ENCODE results near the gene CXCL3. TPM values are rescaled to one million over a fixed set of nuclear protein-coding genes. Genes with fewer than 3 reads are reported as not detected.
"Not testable (repeated sequence)": the region's sequence is repeated elsewhere in the genome, so short reads cannot be mapped to it uniquely, and the experiment has no call there.

The CXCL3 gene
- total RNA-seq, 2 experiments from 2014 or later, result 0.30 to 0.61 TPM

DNA sequence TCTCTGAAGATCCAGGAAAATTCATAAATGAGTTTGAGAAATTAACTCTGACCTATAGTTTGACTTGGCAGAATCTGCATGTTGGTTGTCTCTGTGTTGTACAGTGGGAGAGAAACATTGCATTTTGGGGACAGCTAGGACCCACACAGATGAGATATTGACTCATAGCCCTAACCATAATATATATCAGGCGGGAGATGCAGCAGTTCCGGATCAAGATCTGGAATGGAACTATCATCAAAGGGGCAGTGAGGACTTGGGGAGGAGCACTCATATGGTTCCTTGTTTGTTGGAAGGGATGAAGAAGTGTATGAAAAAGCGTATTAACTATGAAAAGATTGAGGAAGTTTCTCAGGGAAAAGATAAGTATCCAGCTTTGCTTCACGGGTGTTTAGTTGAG is 46.5 kb upstream of the CXCL3 start:
- ChIA-PET CTCF (no interaction called here), POLR2A (no interaction called here)
- Histone ChIP-seq H3K4me1 (ENCODE audit: insufficient read depth, low read length) (no peaks in the 10 kb centered on the region), H3K27me3 (ENCODE audit: control insufficient read depth in 1 of 2, insufficient read depth in 2 of 2, low read length in 2 of 2) (no peaks in the 10 kb centered on the region), H3K36me3 (ENCODE audit: insufficient read depth, low read length) (no peaks in the 10 kb centered on the region), H3K4me3 (ENCODE audit: low read length) (no peak overlapping the region), H3K27ac (ENCODE audit: low read depth in 1 of 2, low read length in 2 of 2) (no peak overlapping the region), H3K9me3 (ENCODE audit: control insufficient read depth in 1 of 2, insufficient read depth in 1 of 2, low read length in 2 of 2) (no peaks in the 10 kb centered on the region)
- H3K27ac Mint-ChIP-seq, result no peak overlapping the region
- H3K4me3 Mint-ChIP-seq, result no peak overlapping the region
- ATAC-seq (ENCODE audit: poor library complexity), result no peak
- peaks cover 11% of the 10 kb centered on the region for H3K27me3 Mint-ChIP-seq
- no peaks in the 10 kb centered on the region for H3K4me1 Mint-ChIP-seq (ENCODE audit: low read depth)
- no peaks in the 10 kb centered on the region for H3K9me3 Mint-ChIP-seq
- H3K36me3 Mint-ChIP-seq (ENCODE audit: low read depth), result no peaks in the 10 kb centered on the region
- intact Hi-C loops (cut with DNase I, micrococcal nuclease), result no loop called here
- DNase-seq, result no peak
- TF ChIP-seq, protein P1, sequence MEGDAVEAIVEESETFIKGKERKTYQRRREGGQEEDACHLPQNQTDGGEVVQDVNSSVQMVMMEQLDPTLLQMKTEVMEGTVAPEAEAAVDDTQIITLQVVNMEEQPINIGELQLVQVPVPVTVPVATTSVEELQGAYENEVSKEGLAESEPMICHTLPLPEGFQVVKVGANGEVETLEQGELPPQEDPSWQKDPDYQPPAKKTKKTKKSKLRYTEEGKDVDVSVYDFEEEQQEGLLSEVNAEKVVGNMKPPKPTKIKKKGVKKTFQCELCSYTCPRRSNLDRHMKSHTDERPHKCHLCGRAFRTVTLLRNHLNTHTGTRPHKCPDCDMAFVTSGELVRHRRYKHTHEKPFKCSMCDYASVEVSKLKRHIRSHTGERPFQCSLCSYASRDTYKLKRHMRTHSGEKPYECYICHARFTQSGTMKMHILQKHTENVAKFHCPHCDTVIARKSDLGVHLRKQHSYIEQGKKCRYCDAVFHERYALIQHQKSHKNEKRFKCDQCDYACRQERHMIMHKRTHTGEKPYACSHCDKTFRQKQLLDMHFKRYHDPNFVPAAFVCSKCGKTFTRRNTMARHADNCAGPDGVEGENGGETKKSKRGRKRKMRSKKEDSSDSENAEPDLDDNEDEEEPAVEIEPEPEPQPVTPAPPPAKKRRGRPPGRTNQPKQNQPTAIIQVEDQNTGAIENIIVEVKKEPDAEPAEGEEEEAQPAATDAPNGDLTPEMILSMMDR (IDR thresholded peaks at IDR 0.05), result no peak

DNA sequence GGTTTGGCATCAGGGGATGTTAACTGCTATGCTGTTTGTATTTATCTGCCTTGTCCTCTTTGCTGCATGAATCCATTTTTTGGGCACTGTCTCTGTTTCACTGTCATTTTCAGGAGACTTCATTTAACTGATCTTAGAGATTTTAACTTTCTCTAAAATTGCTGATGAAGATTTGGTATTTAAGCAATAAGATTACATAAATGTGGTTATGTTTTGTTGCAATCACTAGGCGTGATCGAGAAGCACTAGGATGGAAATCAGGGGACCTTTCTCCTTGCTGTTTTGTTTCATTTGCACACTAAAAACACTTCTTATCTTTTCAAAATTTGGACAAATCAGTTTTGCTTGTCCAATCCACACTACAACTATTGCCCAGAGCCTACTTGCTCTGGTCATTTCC is 45.1 kb upstream of the CXCL3 start:
- Mint-ChIP-seq H3K4me3 (no peak overlapping the region), H3K27me3 (peaks cover 9% of the 10 kb centered on the region), H3K27ac (no peak overlapping the region), H3K9me3 (no peaks in the 10 kb centered on the region), H3K4me1 (ENCODE audit: low read depth) (no peaks in the 10 kb centered on the region), H3K36me3 (ENCODE audit: low read depth) (no peaks in the 10 kb centered on the region)
- Histone ChIP-seq H3K9me3 (ENCODE audit: control insufficient read depth in 1 of 2, insufficient read depth in 1 of 2, low read length in 2 of 2) (no peaks in the 10 kb centered on the region), H3K27me3 (ENCODE audit: control insufficient read depth in 1 of 2, insufficient read depth in 2 of 2, low read length in 2 of 2) (no peaks in the 10 kb centered on the region), H3K27ac (ENCODE audit: low read depth in 1 of 2, low read length in 2 of 2) (no peak overlapping the region), H3K36me3 (ENCODE audit: insufficient read depth, low read length) (no peaks in the 10 kb centered on the region), H3K4me1 (ENCODE audit: insufficient read depth, low read length) (no peaks in the 10 kb centered on the region), H3K4me3 (ENCODE audit: low read length) (no peak overlapping the region)
- intact Hi-C loops (cut with DNase I, micrococcal nuclease), result no loop called here
- ATAC-seq (ENCODE audit: poor library complexity), result no peak
- ChIA-PET POLR2A (no interaction called here), CTCF (no interaction called here)
- TF ChIP-seq, protein P1 (IDR thresholded peaks at IDR 0.05), result no peak
- DNase-seq, result no peak

DNA sequence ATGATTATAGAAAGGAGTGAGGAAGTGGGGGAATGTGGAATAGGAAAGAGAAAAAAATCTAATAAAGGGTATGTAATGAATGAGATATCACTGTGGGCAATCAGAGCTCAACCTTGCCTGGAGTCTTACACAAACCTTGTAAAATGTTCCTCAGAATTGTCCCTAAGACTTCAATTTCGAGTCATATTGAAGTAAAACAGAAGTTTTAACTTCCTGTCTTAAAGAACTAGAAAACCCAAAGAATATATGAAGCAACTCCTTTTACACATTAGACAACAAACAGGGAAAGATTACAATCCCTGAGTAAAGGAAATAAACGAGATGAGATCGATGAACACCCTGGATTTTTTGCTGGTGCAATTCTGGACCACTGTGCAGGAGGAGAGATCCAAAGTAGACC is 42.5 kb upstream of the CXCL3 start:
- Mint-ChIP-seq H3K36me3 (ENCODE audit: low read depth) (no peaks in the 10 kb centered on the region), H3K4me3 (no peak overlapping the region), H3K9me3 (no peaks in the 10 kb centered on the region), H3K4me1 (ENCODE audit: low read depth) (no peaks in the 10 kb centered on the region), H3K27ac (no peak overlapping the region), H3K27me3 (peaks cover 6% of the 10 kb centered on the region)
- Histone ChIP-seq H3K4me1 (ENCODE audit: insufficient read depth, low read length) (no peaks in the 10 kb centered on the region), H3K27me3 (ENCODE audit: control insufficient read depth in 1 of 2, insufficient read depth in 2 of 2, low read length in 2 of 2) (no peaks in the 10 kb centered on the region), H3K36me3 (ENCODE audit: insufficient read depth, low read length) (no peaks in the 10 kb centered on the region), H3K27ac (ENCODE audit: low read depth in 1 of 2, low read length in 2 of 2) (no peak overlapping the region), H3K4me3 (ENCODE audit: low read length) (no peak overlapping the region), H3K9me3 (ENCODE audit: control insufficient read depth in 1 of 2, insufficient read depth in 1 of 2, low read length in 2 of 2) (no peaks in the 10 kb centered on the region)
- DNase-seq, result no peak
- ChIA-PET POLR2A (no interaction called here), CTCF (no interaction called here)
- TF ChIP-seq, protein P1 (IDR thresholded peaks at IDR 0.05), result no peak
- intact Hi-C loops (cut with DNase I, micrococcal nuclease), result no loop called here
- no peak for ATAC-seq (ENCODE audit: poor library complexity)

DNA sequence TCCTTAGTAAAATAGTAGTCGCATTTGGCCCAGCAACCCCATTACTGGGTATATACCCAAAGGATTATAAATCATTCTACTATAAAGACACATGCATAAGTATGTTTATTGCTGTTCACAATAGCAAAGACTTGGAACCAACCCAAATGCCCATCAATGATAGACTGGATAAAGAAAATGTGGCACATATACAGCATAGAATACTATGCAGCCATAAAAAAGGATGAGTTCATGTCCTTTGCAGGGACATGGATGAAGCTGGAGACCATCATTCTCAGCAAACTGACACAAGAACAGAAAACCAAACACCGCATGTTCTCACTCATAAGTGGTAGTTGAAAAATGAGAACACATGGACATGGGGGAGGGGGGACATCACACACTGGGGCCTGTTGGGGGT is 41.9 kb upstream of the CXCL3 start:
- H3K27ac ChIP-seq (ENCODE audit: low read depth in 1 of 2, low read length in 2 of 2); H3K9me3 ChIP-seq (ENCODE audit: control insufficient read depth in 1 of 2, insufficient read depth in 1 of 2, low read length in 2 of 2); H3K27ac Mint-ChIP-seq; intact Hi-C loops (cut with DNase I, micrococcal nuclease); ATAC-seq (ENCODE audit: poor library complexity); H3K9me3 Mint-ChIP-seq; CTCF ChIA-PET; H3K36me3 ChIP-seq (ENCODE audit: insufficient read depth, low read length); DNase-seq; H3K36me3 Mint-ChIP-seq (ENCODE audit: low read depth); H3K4me3 ChIP-seq (ENCODE audit: low read length); H3K4me1 ChIP-seq (ENCODE audit: insufficient read depth, low read length); H3K4me1 Mint-ChIP-seq (ENCODE audit: low read depth); H3K27me3 Mint-ChIP-seq; H3K27me3 ChIP-seq (ENCODE audit: control insufficient read depth in 1 of 2, insufficient read depth in 2 of 2, low read length in 2 of 2); H3K4me3 Mint-ChIP-seq; POLR2A ChIA-PET: not testable (repeated sequence)

DNA sequence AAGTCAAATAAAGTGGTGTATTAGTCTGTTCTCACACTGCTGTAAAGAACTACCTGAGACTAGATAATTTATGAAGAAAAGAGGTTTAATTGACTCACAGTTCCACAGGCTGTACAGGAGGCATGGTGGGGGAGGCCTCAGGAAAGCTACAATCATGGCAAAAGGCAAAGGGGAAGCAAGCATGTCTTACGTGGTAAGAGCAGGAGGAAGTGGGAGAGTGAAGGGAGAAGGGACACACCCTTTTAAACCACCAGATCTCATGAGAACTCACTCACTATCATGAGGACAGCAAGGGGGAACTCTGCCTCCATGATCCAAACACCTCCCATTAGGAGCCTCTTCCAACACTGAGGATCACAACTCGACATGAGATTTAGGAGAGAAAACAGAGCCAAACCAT is 40.5 kb upstream of the CXCL3 start:
- H3K27ac Mint-ChIP-seq; CTCF ChIA-PET; POLR2A ChIA-PET; H3K4me3 Mint-ChIP-seq; H3K27me3 Mint-ChIP-seq; H3K9me3 Mint-ChIP-seq; H3K36me3 Mint-ChIP-seq (ENCODE audit: low read depth); H3K4me1 Mint-ChIP-seq (ENCODE audit: low read depth); H3K4me1 ChIP-seq (ENCODE audit: insufficient read depth, low read length); H3K9me3 ChIP-seq (ENCODE audit: control insufficient read depth in 1 of 2, insufficient read depth in 1 of 2, low read length in 2 of 2); intact Hi-C loops (cut with DNase I, micrococcal nuclease); H3K36me3 ChIP-seq (ENCODE audit: insufficient read depth, low read length); H3K4me3 ChIP-seq (ENCODE audit: low read length); ATAC-seq (ENCODE audit: poor library complexity); H3K27ac ChIP-seq (ENCODE audit: low read depth in 1 of 2, low read length in 2 of 2); H3K27me3 ChIP-seq (ENCODE audit: control insufficient read depth in 1 of 2, insufficient read depth in 2 of 2, low read length in 2 of 2): not testable (repeated sequence)
- DNase-seq, result peak in 2 of 14 experiments; percentile 20 to 45

Data from CD4-positive, alpha-beta T cell (primary cell).